Measurements from ENCODE around the gene ENOSF1.

Gene ENOSF1

GRCh38 chr18:715626-716025 lies 3.2 kb upstream of the ENOSF1 start:
- Mint-ChIP-seq H3K27ac (peak overlapping the region; percentile 92), H3K4me1 (peaks cover 52% of the 10 kb centered on the region), H3K36me3 (ENCODE audit: low read depth) (peaks cover 14% of the 10 kb centered on the region), H3K9me3 (no peaks in the 10 kb centered on the region), H3K27me3 (no peaks in the 10 kb centered on the region), H3K4me3 (peak overlapping the region; percentile 30)
- peak; percentile 21 for DNase-seq
- peak; percentile 62 for ATAC-seq

- H3K4me3 Mint-ChIP-seq: peak overlapping the region; percentile 29
- peak overlapping the region; percentile 31 for H3K27ac Mint-ChIP-seq
- H3K27me3 Mint-ChIP-seq: no peaks in the 10 kb centered on the region
- no peak for DNase-seq
- no peak for ATAC-seq
- H3K36me3 Mint-ChIP-seq (ENCODE audit: low read depth): peaks cover 32% of the 10 kb centered on the region
- H3K4me1 Mint-ChIP-seq: peaks cover 73% of the 10 kb centered on the region
- no peaks in the 10 kb centered on the region for H3K9me3 Mint-ChIP-seq
These were observed 683 bp upstream of the ENOSF1 start for GRCh38 chr18:713135-713490.

DNA sequence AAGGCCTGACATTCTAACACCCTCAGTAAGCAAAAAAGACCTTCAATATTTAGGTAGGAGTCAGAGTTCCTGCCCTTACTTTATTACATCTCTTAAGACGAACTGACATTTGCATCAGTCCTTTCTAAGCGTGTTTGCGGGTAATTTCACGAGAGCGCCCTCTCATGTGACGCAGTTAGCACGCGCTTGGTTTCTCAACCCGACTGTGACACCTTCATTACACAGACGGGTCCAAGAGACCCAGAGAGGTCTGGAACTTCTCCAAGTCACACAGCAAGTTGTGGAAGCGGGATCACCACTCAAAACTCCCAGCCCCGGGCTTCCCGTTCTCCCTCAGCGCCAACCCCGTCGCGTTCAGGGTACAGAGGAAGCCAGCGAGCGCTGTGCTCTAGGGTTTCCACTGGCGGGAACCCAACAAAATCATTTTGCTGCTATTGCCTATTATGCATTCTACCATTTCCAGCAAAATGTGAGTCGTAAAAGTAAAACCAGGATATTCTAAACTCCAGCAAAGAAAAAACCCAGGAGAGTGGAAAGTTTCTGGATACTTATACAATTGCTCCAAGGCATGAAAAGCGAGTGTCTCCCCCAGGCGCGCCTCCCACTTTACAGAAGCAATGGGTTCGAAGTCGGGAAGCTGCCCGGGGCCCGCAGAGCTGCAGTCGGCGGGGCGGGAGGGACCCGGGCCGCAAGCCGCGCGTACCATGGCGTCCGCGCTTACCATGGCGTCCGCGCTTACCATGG lies 601 bp downstream of the ENOSF1 start:
- Mint-ChIP-seq H3K9me3 (no peaks in the 10 kb centered on the region), H3K27ac (peak overlapping the region; percentile 93), H3K4me3 (peak overlapping the region; percentile 88), H3K36me3 (ENCODE audit: low read depth) (peaks cover 38% of the 10 kb centered on the region), H3K27me3 (no peaks in the 10 kb centered on the region), H3K4me1 (peaks cover 65% of the 10 kb centered on the region)
- ATAC-seq (peak; percentile 57), DNase-seq (peak; percentile 74)

GRCh38 chr18:711310-711656 lies 1.1 kb downstream of the ENOSF1 start:
- peak overlapping the region; percentile 93 for H3K27ac Mint-ChIP-seq
- H3K4me1 Mint-ChIP-seq: peaks cover 60% of the 10 kb centered on the region
- no peak for ATAC-seq

GRCh38 chr18:710418-711300 lies 1.8 kb downstream of the ENOSF1 start:
- peaks cover 42% of the 10 kb centered on the region for H3K36me3 Mint-ChIP-seq (ENCODE audit: low read depth)
- DNase-seq (no peak), ATAC-seq (no peak)
- peak overlapping the region; percentile 88 for H3K4me3 Mint-ChIP-seq
- H3K4me1 Mint-ChIP-seq: peaks cover 54% of the 10 kb centered on the region
- no peaks in the 10 kb centered on the region for H3K9me3 Mint-ChIP-seq
- peak overlapping the region; percentile 93 for H3K27ac Mint-ChIP-seq
- no peaks in the 10 kb centered on the region for H3K27me3 Mint-ChIP-seq

More at GRCh38 chr18:711310-711656, 1.1 kb downstream of the ENOSF1 start:
- H3K9me3 Mint-ChIP-seq: no peaks in the 10 kb centered on the region
- no peaks in the 10 kb centered on the region for H3K27me3 Mint-ChIP-seq
- peak overlapping the region; percentile 88 for H3K4me3 Mint-ChIP-seq
- DNase-seq: no peak
- peaks cover 40% of the 10 kb centered on the region for H3K36me3 Mint-ChIP-seq (ENCODE audit: low read depth)

GRCh38 chr18:709771-710170 lies 2.7 kb downstream of the ENOSF1 start:
- Mint-ChIP-seq H3K27ac (no peak overlapping the region), H3K27me3 (no peaks in the 10 kb centered on the region), H3K4me3 (peak overlapping the region; percentile 45), H3K4me1 (peaks cover 51% of the 10 kb centered on the region), H3K9me3 (no peaks in the 10 kb centered on the region), H3K36me3 (ENCODE audit: low read depth) (peaks cover 51% of the 10 kb centered on the region)
- ATAC-seq (no peak), DNase-seq (no peak)

DNA sequence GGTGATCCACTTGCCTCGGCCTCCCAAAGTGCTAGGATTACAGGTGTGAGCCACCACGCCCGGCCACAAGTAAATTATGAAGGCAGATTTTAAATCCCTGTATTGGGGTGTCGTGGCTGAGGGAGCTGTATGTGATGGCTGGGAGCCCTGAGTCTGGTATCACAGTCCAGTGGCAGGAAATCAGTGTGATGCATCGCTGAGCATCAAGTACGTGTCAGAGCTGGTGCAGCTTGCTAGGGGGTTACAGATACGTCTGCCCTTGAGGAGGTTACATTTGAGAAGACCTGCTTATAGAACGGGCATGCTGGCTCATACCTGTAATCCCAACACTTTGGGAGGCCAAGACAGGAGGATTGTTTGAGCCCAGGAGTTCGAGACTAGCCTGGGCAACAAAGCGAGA lies 4.3 kb downstream of the ENOSF1 start:
- Mint-ChIP-seq H3K4me1 (peaks cover 52% of the 10 kb centered on the region), H3K36me3 (ENCODE audit: low read depth) (peaks cover 58% of the 10 kb centered on the region), H3K9me3 (no peaks in the 10 kb centered on the region), H3K27me3 (no peaks in the 10 kb centered on the region), H3K27ac (no peak overlapping the region), H3K4me3 (no peak overlapping the region)
- no peak for ATAC-seq
- DNase-seq: no peak

- H3K36me3 Mint-ChIP-seq (ENCODE audit: low read depth): peaks cover 61% of the 10 kb centered on the region
- H3K9me3 Mint-ChIP-seq: no peaks in the 10 kb centered on the region
- no peak for ATAC-seq
These were observed 6.0 kb downstream of the ENOSF1 start for GRCh38 chr18:706405-706804.

GRCh38 chr18:703213-703967 lies 9.0 kb downstream of the ENOSF1 start:
- Mint-ChIP-seq H3K4me1 (peaks cover 24% of the 10 kb centered on the region), H3K36me3 (ENCODE audit: low read depth) (peaks cover 45% of the 10 kb centered on the region), H3K27me3 (no peaks in the 10 kb centered on the region), H3K27ac (peak overlapping the region; percentile 50), H3K4me3 (no peak overlapping the region), H3K9me3 (no peaks in the 10 kb centered on the region)
- ATAC-seq: peak; percentile 33
- no peak for DNase-seq

More at GRCh38 chr18:706405-706804, 6.0 kb downstream of the ENOSF1 start:
- Mint-ChIP-seq H3K27me3 (no peaks in the 10 kb centered on the region), H3K4me1 (peaks cover 49% of the 10 kb centered on the region), H3K4me3 (no peak overlapping the region), H3K27ac (no peak overlapping the region)
- no peak for DNase-seq

- Mint-ChIP-seq H3K36me3 (ENCODE audit: low read depth) (peaks cover 38% of the 10 kb centered on the region), H3K9me3 (no peaks in the 10 kb centered on the region), H3K4me1 (peaks cover 3% of the 10 kb centered on the region), H3K27ac (no peak overlapping the region), H3K27me3 (no peaks in the 10 kb centered on the region), H3K4me3 (no peak overlapping the region)
- DNase-seq (no peak), ATAC-seq (no peak)
These were observed 14.6 kb downstream of the ENOSF1 start for GRCh38 chr18:697800-698199.

GRCh38 chr18:697012-697411 lies 15.4 kb downstream of the ENOSF1 start:
- Mint-ChIP-seq H3K4me1 (peaks cover 1% of the 10 kb centered on the region), H3K9me3 (no peaks in the 10 kb centered on the region), H3K36me3 (ENCODE audit: low read depth) (peaks cover 40% of the 10 kb centered on the region), H3K4me3 (no peak overlapping the region), H3K27ac (no peak overlapping the region), H3K27me3 (no peaks in the 10 kb centered on the region)
- ATAC-seq: no peak
- no peak for DNase-seq

GRCh38 chr18:693466-694187 lies 18.8 kb downstream of the ENOSF1 start:
- Mint-ChIP-seq H3K27me3 (no peaks in the 10 kb centered on the region), H3K4me3 (no peak overlapping the region), H3K4me1 (peaks cover 1% of the 10 kb centered on the region), H3K27ac (no peak overlapping the region), H3K9me3 (no peaks in the 10 kb centered on the region), H3K36me3 (ENCODE audit: low read depth) (peaks cover 38% of the 10 kb centered on the region)
- no peak for ATAC-seq
- DNase-seq: no peak

- DNase-seq (no peak), ATAC-seq (no peak)
- H3K4me3 Mint-ChIP-seq: no peak overlapping the region
- no peaks in the 10 kb centered on the region for H3K27me3 Mint-ChIP-seq
- H3K9me3 Mint-ChIP-seq: no peaks in the 10 kb centered on the region
- peaks cover 1% of the 10 kb centered on the region for H3K4me1 Mint-ChIP-seq
- H3K36me3 Mint-ChIP-seq (ENCODE audit: low read depth): peaks cover 36% of the 10 kb centered on the region
- peak overlapping the region; percentile 8 for H3K27ac Mint-ChIP-seq
These were observed 19.6 kb downstream of the ENOSF1 start for GRCh38 chr18:692824-693223.

GRCh38 chr18:688323-688722 lies 24.1 kb downstream of the ENOSF1 start:
- no peak for ATAC-seq
- Mint-ChIP-seq H3K4me1 (peaks cover 2% of the 10 kb centered on the region), H3K27me3 (no peaks in the 10 kb centered on the region), H3K4me3 (no peak overlapping the region), H3K36me3 (ENCODE audit: low read depth) (peaks cover 45% of the 10 kb centered on the region), H3K9me3 (no peaks in the 10 kb centered on the region), H3K27ac (no peak overlapping the region)
- no peak for DNase-seq
